HG02852 (cell line): Measurements from ENCODE around the gene MALL.
"Not testable (repeated sequence)": the region's sequence is repeated elsewhere in the genome, so short reads cannot be mapped to it uniquely, and the experiment has no call there.

Experiments
- ATAC-seq: cut with Tn5 transposase; IDR thresholded peaks from one replicate; pipeline ENCODE4 v1.9.1; 2021; ENCODE audit warnings: mild to moderate bottlenecking, moderate library complexity; ENCODE audit not compliant: unreplicated experiment

MALL gene

GRCh38 chr2:110054521-110055407 lies 60.9 kb downstream of the MALL start:
- ATAC-seq, result not testable (repeated sequence)

- not testable (repeated sequence) for ATAC-seq
These were observed 61.9 kb downstream of the MALL start for GRCh38 chr2:110053688-110054087.

GRCh38 chr2:110052166-110052565 lies 63.5 kb downstream of the MALL start:
- ATAC-seq, result not testable (repeated sequence)

GRCh38 chr2:110050222-110050621 lies 65.4 kb downstream of the MALL start:
- ATAC-seq, result not testable (repeated sequence)

GRCh38 chr2:110049769-110050168 lies 65.9 kb downstream of the MALL start:
- ATAC-seq, result not testable (repeated sequence)

GRCh38 chr2:110048255-110049197 lies 67.1 kb downstream of the MALL start:
- ATAC-seq, result not testable (repeated sequence)

GRCh38 chr2:110047225-110047624 lies 68.4 kb downstream of the MALL start:
- ATAC-seq, result not testable (repeated sequence)

GRCh38 chr2:110041941-110042660 lies 73.5 kb downstream of the MALL start:
- ATAC-seq, result not testable (repeated sequence)

GRCh38 chr2:110037336-110037735 lies 78.3 kb downstream of the MALL start:
- not testable (repeated sequence) for ATAC-seq

- not testable (repeated sequence) for ATAC-seq
These were observed 80.2 kb downstream of the MALL start for GRCh38 chr2:110035384-110035783.

GRCh38 chr2:110034935-110035334 lies 80.7 kb downstream of the MALL start:
- not testable (repeated sequence) for ATAC-seq
